ENCODE results near the gene TRPM3.

The TRPM3 gene

DNA sequence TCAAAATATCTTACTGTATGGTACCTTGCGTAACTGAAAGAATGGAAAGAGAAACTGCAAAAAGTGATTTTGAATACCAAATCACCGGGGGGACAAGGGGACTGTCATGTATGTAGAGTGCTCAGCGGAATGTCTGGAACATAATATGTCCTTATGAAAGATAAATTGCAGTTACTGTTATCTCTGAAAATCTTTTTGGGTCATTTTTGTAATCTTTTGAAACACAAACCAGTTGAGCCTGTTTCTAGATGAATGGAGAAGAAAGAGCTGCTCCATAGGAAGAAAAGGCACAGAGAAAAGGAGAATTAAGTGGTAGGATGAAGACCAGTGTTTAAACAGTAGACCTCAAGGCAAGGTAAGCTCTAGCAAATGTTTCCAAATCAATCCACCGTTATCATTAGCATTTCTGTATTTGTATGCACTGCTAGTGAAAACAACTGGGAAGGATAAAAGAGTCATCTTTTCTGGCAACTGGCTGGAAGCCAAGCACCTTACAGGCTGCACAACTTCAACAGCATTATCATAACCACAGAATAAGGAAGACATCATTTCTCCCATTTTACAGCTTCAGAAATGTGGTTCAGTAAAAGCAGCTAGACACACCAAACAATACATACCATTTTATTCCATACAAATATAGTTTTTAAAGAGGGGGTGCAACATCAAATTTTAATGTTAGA, 158.5 kb downstream of the TRPM3 start:
- Histone ChIP-seq H3K36me3 (ENCODE audit: insufficient read depth, low read length) (no peaks in the 10 kb centered on the region), H3K9me3 (ENCODE audit: low read depth, low read length) (no peaks in the 10 kb centered on the region), H3K9ac (ENCODE audit: insufficient read length) (no peak overlapping the region), H3K4me3 (no peak overlapping the region), H3K27ac (no peak overlapping the region)
- TF ChIP-seq EZH2 (IDR thresholded peaks at IDR 0.05): no peak
- no peak for TF ChIP-seq FOXP2 (optimal IDR thresholded peaks at IDR 0.05; ENCODE audit: control extremely low read depth, extremely low read length, insufficient read depth)
- no peak for TF ChIP-seq POLR2AphosphoS5 (IDR thresholded peaks at IDR 0.05; ENCODE audit: borderline replicate concordance, low read depth, low read length)
- no peak for DNase-seq (ENCODE audit: low read depth, low spot score)

- no peaks in the 10 kb centered on the region for H3K9me3 ChIP-seq (ENCODE audit: low read depth, low read length)
- no peak overlapping the region for H3K4me3 ChIP-seq
- TF ChIP-seq POLR2AphosphoS5 (IDR thresholded peaks at IDR 0.05; ENCODE audit: borderline replicate concordance, low read depth, low read length) (no peak), FOXP2 (optimal IDR thresholded peaks at IDR 0.05; ENCODE audit: control extremely low read depth, extremely low read length, insufficient read depth) (no peak), EZH2 (IDR thresholded peaks at IDR 0.05) (no peak)
- H3K27ac ChIP-seq: no peak overlapping the region
- no peaks in the 10 kb centered on the region for H3K36me3 ChIP-seq (ENCODE audit: insufficient read depth, low read length)
- no peak for DNase-seq (ENCODE audit: low read depth, low spot score)
- no peak overlapping the region for H3K9ac ChIP-seq (ENCODE audit: insufficient read length)
Observed at GRCh38 chr9:70959366-70959765, 162.1 kb downstream of the TRPM3 start.

GRCh38 chr9:70954596-70955143, 166.8 kb downstream of the TRPM3 start:
- no peaks in the 10 kb centered on the region for H3K36me3 ChIP-seq (ENCODE audit: insufficient read depth, low read length)
- H3K9me3 ChIP-seq (ENCODE audit: low read depth, low read length): no peaks in the 10 kb centered on the region
- no peak overlapping the region for H3K27ac ChIP-seq
- no peak for DNase-seq (ENCODE audit: low read depth, low spot score)
- H3K9ac ChIP-seq (ENCODE audit: insufficient read length): no peak overlapping the region
- no peak overlapping the region for H3K4me3 ChIP-seq
- TF ChIP-seq EZH2 (IDR thresholded peaks at IDR 0.05) (no peak), FOXP2 (optimal IDR thresholded peaks at IDR 0.05; ENCODE audit: control extremely low read depth, extremely low read length, insufficient read depth) (no peak), POLR2AphosphoS5 (IDR thresholded peaks at IDR 0.05; ENCODE audit: borderline replicate concordance, low read depth, low read length) (no peak)

DNA sequence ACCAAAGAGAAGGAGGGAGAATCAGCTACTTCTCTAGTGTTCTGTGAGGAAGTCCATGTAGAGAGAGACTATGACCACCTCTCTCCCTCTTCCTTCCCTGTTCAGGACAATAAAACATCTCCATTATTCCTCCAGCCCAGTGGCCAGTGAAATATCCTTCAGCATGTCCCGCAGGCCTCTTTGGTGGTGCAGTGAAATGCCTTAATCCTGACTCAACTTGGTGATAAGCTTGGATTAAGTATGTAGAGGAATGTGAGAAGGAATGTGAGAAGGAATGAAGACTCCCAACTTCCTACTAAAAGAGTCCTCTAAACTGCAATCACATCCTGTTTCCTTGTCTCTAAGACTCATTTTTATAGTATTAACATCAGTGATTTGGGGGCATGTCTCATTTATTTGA, 167.3 kb downstream of the TRPM3 start:
- no peaks in the 10 kb centered on the region for H3K36me3 ChIP-seq (ENCODE audit: insufficient read depth, low read length)
- H3K27ac ChIP-seq: no peak overlapping the region
- no peaks in the 10 kb centered on the region for H3K9me3 ChIP-seq (ENCODE audit: low read depth, low read length)
- no peak for DNase-seq (ENCODE audit: low read depth, low spot score)
- H3K4me3 ChIP-seq: no peak overlapping the region
- TF ChIP-seq EZH2 (IDR thresholded peaks at IDR 0.05) (no peak), FOXP2 (optimal IDR thresholded peaks at IDR 0.05; ENCODE audit: control extremely low read depth, extremely low read length, insufficient read depth) (no peak), POLR2AphosphoS5 (IDR thresholded peaks at IDR 0.05; ENCODE audit: borderline replicate concordance, low read depth, low read length) (no peak)
- H3K9ac ChIP-seq (ENCODE audit: insufficient read length): no peak overlapping the region

- no peaks in the 10 kb centered on the region for H3K36me3 ChIP-seq (ENCODE audit: insufficient read depth, low read length)
- no peak overlapping the region for H3K4me3 ChIP-seq
- no peak for TF ChIP-seq EZH2 (IDR thresholded peaks at IDR 0.05)
- TF ChIP-seq POLR2AphosphoS5 (IDR thresholded peaks at IDR 0.05; ENCODE audit: borderline replicate concordance, low read depth, low read length): no peak
- TF ChIP-seq FOXP2 (optimal IDR thresholded peaks at IDR 0.05; ENCODE audit: control extremely low read depth, extremely low read length, insufficient read depth): no peak
- H3K9me3 ChIP-seq (ENCODE audit: low read depth, low read length): no peaks in the 10 kb centered on the region
- H3K27ac ChIP-seq: no peak overlapping the region
- no peak overlapping the region for H3K9ac ChIP-seq (ENCODE audit: insufficient read length)
- DNase-seq (ENCODE audit: low read depth, low spot score): no peak
Observed at GRCh38 chr9:70951749-70952727, 169.4 kb downstream of the TRPM3 start.

GRCh38 chr9:70950270-70950669, 171.2 kb downstream of the TRPM3 start:
- no peaks in the 10 kb centered on the region for H3K9me3 ChIP-seq (ENCODE audit: low read depth, low read length)
- H3K27ac ChIP-seq: no peak overlapping the region
- H3K9ac ChIP-seq (ENCODE audit: insufficient read length): no peak overlapping the region
- H3K4me3 ChIP-seq: no peak overlapping the region
- no peak for DNase-seq (ENCODE audit: low read depth, low spot score)
- TF ChIP-seq FOXP2 (optimal IDR thresholded peaks at IDR 0.05; ENCODE audit: control extremely low read depth, extremely low read length, insufficient read depth) (no peak), EZH2 (IDR thresholded peaks at IDR 0.05) (no peak), POLR2AphosphoS5 (IDR thresholded peaks at IDR 0.05; ENCODE audit: borderline replicate concordance, low read depth, low read length) (no peak)
- H3K36me3 ChIP-seq (ENCODE audit: insufficient read depth, low read length): no peaks in the 10 kb centered on the region

- no peak for TF ChIP-seq FOXP2 (optimal IDR thresholded peaks at IDR 0.05; ENCODE audit: control extremely low read depth, extremely low read length, insufficient read depth)
- no peak for TF ChIP-seq POLR2AphosphoS5 (IDR thresholded peaks at IDR 0.05; ENCODE audit: borderline replicate concordance, low read depth, low read length)
- Histone ChIP-seq H3K9ac (ENCODE audit: insufficient read length) (no peak overlapping the region), H3K9me3 (ENCODE audit: low read depth, low read length) (no peaks in the 10 kb centered on the region), H3K27ac (no peak overlapping the region), H3K36me3 (ENCODE audit: insufficient read depth, low read length) (no peaks in the 10 kb centered on the region), H3K4me3 (no peak overlapping the region)
- no peak for DNase-seq (ENCODE audit: low read depth, low spot score)
Observed at GRCh38 chr9:70949239-70949638, 172.2 kb downstream of the TRPM3 start.

DNA sequence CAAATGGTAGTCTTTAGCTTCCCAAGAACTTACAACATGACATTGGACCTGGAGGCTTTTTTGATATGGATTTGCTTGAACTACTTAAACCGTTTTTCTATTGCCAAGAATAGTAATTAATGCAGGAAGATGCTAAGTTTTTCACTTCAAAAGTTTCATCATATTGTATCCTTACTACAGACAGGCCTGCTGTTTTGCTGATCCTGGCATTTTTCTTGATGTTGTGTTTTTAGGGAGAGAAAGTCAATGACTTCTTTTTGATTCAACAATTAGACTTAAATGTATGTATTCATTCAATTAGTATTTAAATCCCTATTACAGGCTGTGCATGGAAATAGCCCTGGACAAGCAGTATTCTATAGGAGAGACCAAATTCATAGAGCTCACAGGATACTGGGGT, 172.7 kb downstream of the TRPM3 start:
- no peak overlapping the region for H3K9ac ChIP-seq (ENCODE audit: insufficient read length)
- H3K27ac ChIP-seq: no peak overlapping the region
- no peaks in the 10 kb centered on the region for H3K9me3 ChIP-seq (ENCODE audit: low read depth, low read length)
- DNase-seq (ENCODE audit: low read depth, low spot score): no peak
- no peaks in the 10 kb centered on the region for H3K36me3 ChIP-seq (ENCODE audit: insufficient read depth, low read length)
- no peak for TF ChIP-seq POLR2AphosphoS5 (IDR thresholded peaks at IDR 0.05; ENCODE audit: borderline replicate concordance, low read depth, low read length)
- no peak for TF ChIP-seq EZH2 (IDR thresholded peaks at IDR 0.05)
- TF ChIP-seq FOXP2 (optimal IDR thresholded peaks at IDR 0.05; ENCODE audit: control extremely low read depth, extremely low read length, insufficient read depth): no peak
- H3K4me3 ChIP-seq: no peak overlapping the region
